Measurements from ENCODE around the gene APOE. TPM values are rescaled to one million over a fixed set of nuclear protein-coding genes. Genes with fewer than 3 reads are reported as not detected.

The APOE gene
- total and polyA plus RNA-seq, 2 of the 8 experiments (the other 6 are each of a cell fraction or from before 2014, with no cell fraction given), result 629 to 1,258 TPM

- FAIRE-seq (no peak), DNase-seq (ENCODE audit: low read depth in 1 of 2, low spot score in 2 of 2) (no peak)
- no peak overlapping the region for H2BK5ac ChIP-seq (ENCODE audit: low read depth, low read length)
- H4K8ac ChIP-seq (ENCODE audit: extremely low read depth, insufficient read depth, low read length), result no peak overlapping the region
- no peak overlapping the region for H3K4ac ChIP-seq (replicated peaks; ENCODE audit: insufficient read length, low read depth, low read length)
- H3K9ac ChIP-seq (replicated peaks in 1 of 4; ENCODE audit: extremely low read depth in 1 of 4, low read depth in 3 of 4, low read length in 3 of 4), result no peak overlapping the region
- 75% methylated on average over 5 of the region's 5 CpGs; no CpG with 5 or more reads in 1 of the 2 experiments for WGBS, 2 experiments (ENCODE audit: extremely low coverage in 1 of 2, insufficient coverage in 1 of 2, insufficient read length in 1 of 2, insufficient replicate concordance in 2 of 2, low coverage in 1 of 2, low lambda C conversion rate in 2 of 2, missing lambda C conversion rate in 1 of 2)
- no peak overlapping the region for H2BK12ac ChIP-seq (ENCODE audit: low read depth, low read length)
- TF ChIP-seq TAF7 (optimal IDR thresholded peaks at IDR 0.05; ENCODE audit: borderline replicate concordance, low read depth, low read length) (no peak), POLR2AphosphoS5 (IDR thresholded peaks at IDR 0.05; ENCODE audit: low read depth, low read length) (0 out of 2 replicates have a peak, but pooled peaks have one; percentile 39), POLR2A (IDR thresholded peaks at IDR 0.05; ENCODE audit: control extremely low read depth in 1 of 2, low read depth in 2 of 2, low read length in 2 of 2) (peak in 1 of 2 experiments; percentile 3; a peak in 1 of 3 replicates)
- no peak overlapping the region for H3K23ac ChIP-seq (ENCODE audit: insufficient read length)
- H3K4me3 ChIP-seq (ENCODE audit: extremely low read depth in 1 of 4, insufficient read depth in 2 of 4, low read depth in 3 of 4, low read length in 4 of 4), result no peak overlapping the region
- H3K79me1 ChIP-seq (ENCODE audit: low read depth, low read length), result no peaks in the 10 kb centered on the region
- no peaks in the 10 kb centered on the region for H3K9me3 ChIP-seq (ENCODE audit: insufficient read depth in 2 of 2, low read depth in 1 of 2, low read length in 1 of 2)
- no peak overlapping the region for H2BK15ac ChIP-seq (ENCODE audit: low read length)
- peaks cover 0 to 20% (median 3%) of the 10 kb centered on the region in 4 experiments; a peak in 5 of 7 replicates for H3K4me1 ChIP-seq (replicated peaks in 1 of 4; ENCODE audit: control insufficient read depth in 3 of 4, insufficient read depth in 4 of 4, low read length in 3 of 4)
- no peak overlapping the region for H2BK120ac ChIP-seq (replicated peaks; ENCODE audit: low read depth, low read length)
- no peak overlapping the region for H3K14ac ChIP-seq (ENCODE audit: insufficient read length)
- H3K36me3 ChIP-seq (ENCODE audit: control insufficient read depth in 2 of 4, insufficient read depth in 4 of 4, low read length in 3 of 4), result peaks cover 40 to 77% (median 57%) of the 10 kb centered on the region in 4 experiments
- H3K4me2 ChIP-seq (ENCODE audit: insufficient read depth in 1 of 2, low read depth in 2 of 2, low read length in 2 of 2), result no peak overlapping the region
- no peak overlapping the region for H2BK20ac ChIP-seq (ENCODE audit: low read length)
- H3K23me2 ChIP-seq (ENCODE audit: low read depth, low read length), result no peaks in the 10 kb centered on the region
- CTCF ChIA-PET (ENCODE audit: partially characterized antibody), result no interaction called here
- no peak overlapping the region for H2AFZ ChIP-seq (ENCODE audit: low read length)
- H3K79me2 ChIP-seq (ENCODE audit: control insufficient read depth in 1 of 2, insufficient read depth in 2 of 2, low read length in 2 of 2), result no peaks in the 10 kb centered on the region; a peak in 1 of 4 replicates
- H3K56ac ChIP-seq (replicated peaks; ENCODE audit: insufficient read length, low read depth, low read length), result no peak overlapping the region
- no peak overlapping the region for H3K18ac ChIP-seq (ENCODE audit: extremely low read depth, low read length)
- peaks cover 4 to 25% of the 10 kb centered on the region in 2 experiments for H4K20me1 ChIP-seq (replicated peaks in 1 of 2; ENCODE audit: control insufficient read depth in 1 of 2, insufficient read depth in 2 of 2, low read length in 2 of 2)
- no peak overlapping the region for H4K91ac ChIP-seq (replicated peaks; ENCODE audit: insufficient read length, low read length)
- POLR2A ChIA-PET (ENCODE audit: partially characterized antibody), result interaction anchor here (0.9 to 13.6 kb wide), 7 partner anchors 12 to 67 kb away, joined by 3 to 109 read pairs (median 18); partner anchors contain the start of genes APOE, NECTIN2 and TOMM40
- no peak overlapping the region for H4K5ac ChIP-seq (ENCODE audit: insufficient read length, low read depth, low read length)
- H3K27ac ChIP-seq (ENCODE audit: low read depth, low read length), result no peak overlapping the region
- no peaks in the 10 kb centered on the region for H3K27me3 ChIP-seq (replicated peaks in 1 of 4; ENCODE audit: control insufficient read depth in 3 of 4, extremely low read depth in 1 of 4, insufficient read depth in 3 of 4, low read length in 3 of 4)
- H2AK5ac ChIP-seq (ENCODE audit: low read depth, low read length), result no peak overlapping the region
Measured at GRCh38 chr19:44876930-44877535, 28.6 kb upstream of the APOE start.

Measured in H1 (cell line).